D721Med (cell line): Measurements from ENCODE around the gene SEPTIN10.

ENCODE experiments used
- DNase-seq: peaks from one replicate; pipeline ENCODE4 v3.0.0; 2011; ENCODE audit warnings: low spot score; ENCODE audit not compliant: insufficient read length
- FAIRE-seq: peaks from 2 replicates; lab custom pipeline; 2011; peaks lifted over from hg19 to GRCh38; lab: Jason Lieb, UNC
- TF ChIP-seq, protein P1 (sequence below): IDR thresholded peaks from 2 replicates; pipeline ENCODE4 v1.5.1; 2012; ENCODE audit warnings: mild to moderate bottlenecking, control low read depth; ENCODE audit not compliant: insufficient read depth; ENCODE audit errors: missing control alignments

The SEPTIN10 gene

DNA sequence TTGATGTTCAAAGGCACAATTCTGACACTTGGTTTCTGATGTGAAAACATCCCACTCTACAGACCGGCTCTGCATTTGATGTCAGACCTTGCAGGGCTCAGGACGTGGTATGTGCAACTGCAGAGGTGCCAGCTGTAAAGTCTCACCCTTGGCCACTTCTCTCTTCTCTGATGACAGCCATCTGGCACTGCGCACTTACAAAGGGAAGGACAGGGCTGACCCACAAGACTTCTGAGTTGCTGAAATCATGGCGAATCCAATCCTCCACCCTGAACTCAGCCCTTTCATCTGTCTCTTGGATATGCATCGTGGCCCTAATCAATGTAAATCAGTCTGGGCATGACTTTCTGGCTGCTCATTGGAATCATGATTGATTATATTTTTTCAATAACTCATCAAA, 82.5 kb downstream of the SEPTIN10 start:
- no peak for FAIRE-seq
- TF ChIP-seq, protein P1, sequence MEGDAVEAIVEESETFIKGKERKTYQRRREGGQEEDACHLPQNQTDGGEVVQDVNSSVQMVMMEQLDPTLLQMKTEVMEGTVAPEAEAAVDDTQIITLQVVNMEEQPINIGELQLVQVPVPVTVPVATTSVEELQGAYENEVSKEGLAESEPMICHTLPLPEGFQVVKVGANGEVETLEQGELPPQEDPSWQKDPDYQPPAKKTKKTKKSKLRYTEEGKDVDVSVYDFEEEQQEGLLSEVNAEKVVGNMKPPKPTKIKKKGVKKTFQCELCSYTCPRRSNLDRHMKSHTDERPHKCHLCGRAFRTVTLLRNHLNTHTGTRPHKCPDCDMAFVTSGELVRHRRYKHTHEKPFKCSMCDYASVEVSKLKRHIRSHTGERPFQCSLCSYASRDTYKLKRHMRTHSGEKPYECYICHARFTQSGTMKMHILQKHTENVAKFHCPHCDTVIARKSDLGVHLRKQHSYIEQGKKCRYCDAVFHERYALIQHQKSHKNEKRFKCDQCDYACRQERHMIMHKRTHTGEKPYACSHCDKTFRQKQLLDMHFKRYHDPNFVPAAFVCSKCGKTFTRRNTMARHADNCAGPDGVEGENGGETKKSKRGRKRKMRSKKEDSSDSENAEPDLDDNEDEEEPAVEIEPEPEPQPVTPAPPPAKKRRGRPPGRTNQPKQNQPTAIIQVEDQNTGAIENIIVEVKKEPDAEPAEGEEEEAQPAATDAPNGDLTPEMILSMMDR: no peak
- DNase-seq: no peak

DNA sequence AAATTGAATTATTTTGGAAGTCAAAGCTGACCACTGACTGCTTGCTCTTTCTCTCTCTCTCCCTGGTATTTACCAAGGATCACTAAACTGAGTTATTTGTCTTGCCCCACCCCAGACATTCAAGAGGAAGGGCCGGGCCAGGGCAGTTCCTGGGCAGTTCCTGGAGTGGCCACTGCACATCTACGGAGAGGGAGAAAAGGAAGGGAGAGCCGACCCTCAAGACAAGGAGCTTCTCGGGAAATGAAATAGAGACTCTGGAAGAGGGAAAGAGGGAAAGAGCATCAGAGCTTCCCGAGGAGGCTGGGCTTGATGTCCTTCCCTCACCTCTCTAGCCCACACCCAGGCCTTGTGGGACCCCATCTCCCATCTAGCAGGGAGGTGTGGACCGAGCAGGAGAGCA, 83.1 kb downstream of the SEPTIN10 start:
- no peak for FAIRE-seq
- TF ChIP-seq, protein P1: no peak
- DNase-seq: no peak

DNA sequence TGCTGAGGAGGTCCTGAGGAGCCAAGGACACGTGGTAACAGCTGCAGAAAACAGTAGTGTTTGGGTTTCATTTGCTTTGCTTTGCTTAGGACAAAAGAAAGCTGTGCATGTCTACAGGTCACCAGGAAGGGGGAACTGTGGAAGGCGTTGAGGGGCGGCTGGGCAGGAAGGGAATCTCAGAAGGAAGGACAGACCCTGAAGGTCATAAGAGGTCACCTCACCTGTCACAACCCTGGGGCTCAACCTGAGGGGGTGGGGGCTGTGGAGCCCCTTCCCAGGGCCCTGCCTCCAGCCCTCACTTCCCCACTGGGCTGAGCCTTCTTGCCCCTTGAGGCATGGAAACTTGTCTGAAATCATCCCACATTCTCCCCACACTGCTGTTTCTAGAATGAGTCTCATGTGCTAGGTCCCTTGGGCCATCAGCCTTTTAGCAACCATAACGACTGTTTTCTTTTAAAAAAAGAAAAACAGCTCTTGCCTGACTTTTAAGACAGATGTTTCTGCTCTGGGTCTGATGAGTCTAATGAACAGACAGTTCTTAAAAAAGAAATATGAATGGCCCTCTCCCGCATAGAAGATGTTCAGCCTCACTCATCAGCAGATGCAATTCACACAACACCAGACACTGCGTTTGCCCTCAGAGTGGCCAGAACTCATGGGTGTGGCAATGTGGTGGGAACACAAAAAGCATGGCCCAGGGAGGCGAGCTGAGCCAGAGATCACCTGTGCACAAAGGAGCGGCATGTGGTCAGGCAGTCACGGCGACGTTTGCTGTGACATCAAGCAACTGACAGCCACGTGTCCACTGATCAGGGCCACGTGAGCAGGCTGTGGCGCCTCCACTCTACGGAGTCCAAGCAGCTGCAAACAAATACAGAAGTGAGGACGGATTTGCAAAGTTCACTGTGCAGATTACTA, 84.0 kb downstream of the SEPTIN10 start:
- no peak for DNase-seq
- FAIRE-seq: no peak
- TF ChIP-seq, protein P1: no peak

DNA sequence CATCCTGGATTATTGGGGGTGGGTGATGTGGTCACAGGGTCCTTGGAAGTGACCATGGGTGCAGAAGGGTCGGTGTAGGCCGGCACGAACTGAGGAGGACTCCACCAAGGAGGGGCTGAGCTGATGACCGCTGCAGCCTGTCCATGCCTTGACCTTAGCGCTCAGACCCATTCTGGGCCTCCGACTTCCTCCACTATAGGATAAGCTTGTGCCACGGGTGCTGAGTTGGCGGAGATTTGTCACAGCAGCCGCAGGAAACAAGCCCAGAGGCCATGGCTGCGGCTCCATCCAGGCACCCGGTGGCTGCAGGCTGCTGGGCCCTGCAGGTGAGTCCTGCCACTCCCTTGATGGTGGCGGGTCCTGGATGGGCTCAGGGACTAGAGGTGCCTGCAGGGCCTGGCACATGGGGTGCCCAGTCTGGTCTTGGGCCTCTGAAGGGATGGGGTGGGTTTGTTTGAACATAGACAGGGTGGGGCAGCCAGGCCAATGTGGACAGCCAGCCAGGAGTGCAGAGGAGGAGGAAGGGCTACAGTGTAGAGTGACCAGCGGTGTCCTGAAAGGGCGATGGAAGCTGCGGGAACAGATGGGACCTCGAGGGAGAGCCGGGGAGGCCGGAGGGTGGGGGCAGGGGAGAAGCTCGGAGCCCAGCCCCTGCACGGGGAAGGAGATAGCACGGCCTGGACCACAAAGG, 84.8 kb downstream of the SEPTIN10 start:
- TF ChIP-seq, protein P1: no peak
- FAIRE-seq (no peak), DNase-seq (no peak)

DNA sequence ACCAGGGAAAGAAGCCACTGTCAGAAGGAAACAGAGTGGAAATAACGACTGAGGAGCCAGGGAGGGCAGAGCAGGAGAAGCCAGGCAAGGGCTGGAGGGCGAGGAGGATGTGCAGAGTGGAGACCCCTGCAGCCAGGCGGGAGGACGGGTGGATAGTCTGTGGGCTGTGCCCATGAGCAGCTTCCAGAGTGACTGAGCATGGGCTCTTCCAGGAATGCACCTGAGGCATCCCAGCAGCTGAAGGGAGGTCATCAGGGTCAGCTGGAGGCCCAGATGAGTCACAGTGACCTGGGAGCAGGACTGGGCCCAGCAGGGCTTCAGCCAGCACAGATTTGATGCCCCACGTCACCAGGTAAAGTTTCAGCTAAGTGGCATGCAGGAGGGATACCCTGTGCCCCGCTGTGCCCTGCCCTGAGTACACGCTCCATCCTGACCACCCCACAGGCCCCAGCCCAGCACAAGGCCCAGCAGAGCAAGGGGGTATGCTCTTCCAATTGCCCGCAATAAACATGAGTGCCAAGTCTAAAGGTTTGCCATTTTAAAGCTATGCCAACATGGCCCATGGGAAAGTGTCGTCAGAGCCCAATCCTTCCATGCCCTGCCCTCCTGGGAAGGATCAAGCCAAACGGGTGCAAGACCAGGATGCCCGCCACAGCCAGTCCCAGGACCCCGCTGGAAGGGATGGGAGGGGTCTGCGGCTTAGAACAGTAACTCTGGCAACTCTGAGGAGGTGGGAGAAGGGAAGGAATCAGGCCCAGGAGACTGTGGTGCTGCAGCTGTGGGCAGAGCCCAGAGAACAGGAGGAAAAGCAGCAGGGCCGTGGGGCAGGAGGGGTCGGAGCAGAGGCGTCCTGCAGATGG, 85.7 kb downstream of the SEPTIN10 start:
- no peak for FAIRE-seq
- TF ChIP-seq, protein P1: no peak
- no peak for DNase-seq

DNA sequence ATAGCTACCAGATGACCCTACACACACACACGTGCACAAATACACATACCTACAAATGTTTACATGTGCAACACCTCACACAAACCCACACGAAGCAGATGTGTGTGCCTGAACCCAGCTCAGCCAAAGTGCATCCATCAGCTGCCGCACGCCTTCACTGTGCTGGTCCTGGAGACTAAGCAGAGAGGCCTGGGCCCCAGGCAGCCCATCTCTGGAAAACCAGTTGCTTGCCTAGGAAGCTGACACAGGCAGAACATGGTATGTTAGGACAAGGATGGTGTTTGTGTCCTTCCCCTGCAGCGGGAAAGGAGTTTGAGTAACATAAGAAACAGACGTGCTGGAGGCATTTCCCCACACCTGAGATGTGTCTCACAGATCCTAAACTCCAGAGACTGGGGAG, 86.7 kb downstream of the SEPTIN10 start:
- TF ChIP-seq, protein P1: no peak
- no peak for FAIRE-seq
- no peak for DNase-seq
